GM23338 (cell line): Measurements from ENCODE around the gene CKLF. TPM values are rescaled to one million over a fixed set of nuclear protein-coding genes. Genes with fewer than 3 reads are reported as not detected.

ENCODE experiments used
- ATAC-seq: fragments of 200-7000 bp; cut with Tn5 transposase; 3 replicates; pipeline ENCODE4 v1.9.1; 2020
- DNase-seq: peaks from one replicate; pipeline ENCODE4 v3.0.0-alpha.2; 2015; ENCODE audit warnings: low spot score
- H2AFZ ChIP-seq: fragments of 200-600 bp; sonication (generic); 2 replicates; pipeline ENCODE4 v1.8.0; 2016; ENCODE audit warnings: antibody characterized with exemption, mild to moderate bottlenecking, moderate library complexity
- H3F3A ChIP-seq: fragments of 200-600 bp; sonication (generic); replicated peaks from 2 replicates; pipeline ENCODE4 v1.8.0; 2017; ENCODE audit warnings: antibody characterized with exemption, mixed run types, low read depth
- H3K27ac ChIP-seq: fragments of 200-600 bp; sonication (generic); 2 replicates; pipeline ENCODE4 v1.6.1; 2016; ENCODE audit warnings: low read depth
- H3K27me3 ChIP-seq: fragments of 200-600 bp; sonication (generic); 2 replicates; pipeline ENCODE4 v1.8.0; 2016; ENCODE audit warnings: mild to moderate bottlenecking, mixed run types, moderate library complexity; ENCODE audit not compliant: insufficient read depth
- H3K36me3 ChIP-seq: fragments of 200-600 bp; sonication (generic); 2 replicates; pipeline ENCODE4 v1.8.0; 2016; ENCODE audit warnings: mild to moderate bottlenecking; ENCODE audit not compliant: insufficient read depth
- H3K4me1 ChIP-seq: fragments of 200-600 bp; sonication (generic); 2 replicates; pipeline ENCODE4 v1.8.0; 2016; ENCODE audit warnings: mild to moderate bottlenecking, moderate library complexity; ENCODE audit not compliant: insufficient read depth
- H3K4me2 ChIP-seq: fragments of 200-600 bp; sonication (generic); 2 replicates; pipeline ENCODE4 v1.7.1; 2017; ENCODE audit warnings: mixed run types
- H3K4me3 ChIP-seq: fragments of 200-600 bp; sonication (generic); 2 replicates; pipeline ENCODE4 v1.6.1; 2016; ENCODE audit warnings: mixed run types
- H3K79me2 ChIP-seq: fragments of 200-600 bp; sonication (generic); replicated peaks from 2 replicates; pipeline ENCODE4 v1.8.0; 2017; ENCODE audit warnings: mild to moderate bottlenecking; ENCODE audit not compliant: insufficient read depth
- H3K9me2 ChIP-seq: fragments of 200-600 bp; sonication (generic); 2 replicates; pipeline ENCODE4 v1.8.0; 2017; ENCODE audit not compliant: insufficient read depth
- H4K20me1 ChIP-seq: fragments of 200-600 bp; sonication (generic); replicated peaks from 2 replicates; pipeline ENCODE4 v1.8.0; 2017; ENCODE audit warnings: mild to moderate bottlenecking; ENCODE audit not compliant: insufficient read depth
- H3K27ac Mint-ChIP-seq: 2 replicates; pipeline ENCODE4 v1.8.0; 2020; ENCODE audit warnings: inconsistent platforms, mild to moderate bottlenecking, moderate library complexity, mixed read lengths
- H3K27me3 Mint-ChIP-seq: 3 replicates; pipeline ENCODE4 v1.8.0; 2022; ENCODE audit warnings: low read depth, mild to moderate bottlenecking, moderate library complexity, mixed read lengths, inconsistent platforms; ENCODE audit not compliant: insufficient read depth, poor library complexity
- H3K36me3 Mint-ChIP-seq: 3 replicates; pipeline ENCODE4 v1.8.0; 2021; ENCODE audit warnings: low read depth, mild to moderate bottlenecking, inconsistent platforms, moderate library complexity, mixed read lengths
- H3K4me1 Mint-ChIP-seq: 3 replicates; pipeline ENCODE4 v1.8.0; 2020; ENCODE audit warnings: mild to moderate bottlenecking, inconsistent platforms, mixed read lengths
- H3K4me3 Mint-ChIP-seq: 3 replicates; pipeline ENCODE4 v1.8.0; 2021; ENCODE audit warnings: moderate library complexity, mild to moderate bottlenecking, inconsistent platforms, mixed read lengths
- H3K9me3 Mint-ChIP-seq: 3 replicates; pipeline ENCODE4 v1.8.0; 2020; ENCODE audit warnings: moderate library complexity, mild to moderate bottlenecking, inconsistent platforms, mixed read lengths
- ETS1 ChIP-seq: IDR thresholded peaks from 2 replicates; pipeline ENCODE4 v1.6.1; 2016; ENCODE audit warnings: antibody characterized with exemption
- REST ChIP-seq: IDR thresholded peaks from one replicate; pipeline ENCODE4 v1.6.1; 2018; ENCODE audit warnings: antibody characterized with exemption; ENCODE audit not compliant: unreplicated experiment
- polyA plus RNA-seq: library from polyadenylated mRNA; unstranded; fragments of >200 nt; fragmentation: Nextera tagmentation; extraction: Ambion mirVana; gene quantifications from 2 replicates; pipeline ENCODE4 v1.2.1, GENCODE V29; 2016
- total RNA-seq: library from RNA; depleted of rRNA; stranded (reverse); fragments of >200 nt; shearing (Covaris generic); gene quantifications from 2 replicates; pipeline ENCODE4 v1.2.3, GENCODE V29; 2014
- TF ChIP-seq, protein P1 (sequence below), 2 experiments: fragments of 200-600 bp in 1 of 2; sonication (generic) in 1 of 2; conservative IDR thresholded peaks; 2 replicates each; pipeline versions ENCODE4 v1.5.1 to v1.6.1; 2016 to 2017; ENCODE audit warnings: antibody characterized with exemption in 2 of 2, low read depth in 2 of 2, mild to moderate bottlenecking in 2 of 2, moderate library complexity in 1 of 2

Gene CKLF
- total and polyA plus RNA-seq, 2 experiments from 2014 or later = 25.5 to 60.0 TPM

- no peak overlapping the region for H3K4me3 Mint-ChIP-seq
- peaks cover 22% of the 10 kb centered on the region for H3K4me1 Mint-ChIP-seq
- H3K27me3 Mint-ChIP-seq = peaks cover 20% of the 10 kb centered on the region
- TF ChIP-seq REST (no peak), ETS1 (no peak)
- TF ChIP-seq, protein P1, sequence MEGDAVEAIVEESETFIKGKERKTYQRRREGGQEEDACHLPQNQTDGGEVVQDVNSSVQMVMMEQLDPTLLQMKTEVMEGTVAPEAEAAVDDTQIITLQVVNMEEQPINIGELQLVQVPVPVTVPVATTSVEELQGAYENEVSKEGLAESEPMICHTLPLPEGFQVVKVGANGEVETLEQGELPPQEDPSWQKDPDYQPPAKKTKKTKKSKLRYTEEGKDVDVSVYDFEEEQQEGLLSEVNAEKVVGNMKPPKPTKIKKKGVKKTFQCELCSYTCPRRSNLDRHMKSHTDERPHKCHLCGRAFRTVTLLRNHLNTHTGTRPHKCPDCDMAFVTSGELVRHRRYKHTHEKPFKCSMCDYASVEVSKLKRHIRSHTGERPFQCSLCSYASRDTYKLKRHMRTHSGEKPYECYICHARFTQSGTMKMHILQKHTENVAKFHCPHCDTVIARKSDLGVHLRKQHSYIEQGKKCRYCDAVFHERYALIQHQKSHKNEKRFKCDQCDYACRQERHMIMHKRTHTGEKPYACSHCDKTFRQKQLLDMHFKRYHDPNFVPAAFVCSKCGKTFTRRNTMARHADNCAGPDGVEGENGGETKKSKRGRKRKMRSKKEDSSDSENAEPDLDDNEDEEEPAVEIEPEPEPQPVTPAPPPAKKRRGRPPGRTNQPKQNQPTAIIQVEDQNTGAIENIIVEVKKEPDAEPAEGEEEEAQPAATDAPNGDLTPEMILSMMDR (conservative IDR thresholded peaks at IDR 0.05; ENCODE audit: low read depth in 2 of 2) = no peak
- Histone ChIP-seq H3K4me3 (no peak overlapping the region), H2AFZ (no peak overlapping the region), H3K79me2 (no peaks in the 10 kb centered on the region), H3K9me2 (no peaks in the 10 kb centered on the region), H3K4me2 (no peak overlapping the region), H3K27me3 (peaks cover 6% of the 10 kb centered on the region; the same call in 1 of the 2 replicates), H4K20me1 (no peaks in the 10 kb centered on the region), H3K4me1 (peaks cover 13% of the 10 kb centered on the region), H3K27ac (no peak overlapping the region), H3K36me3 (no peaks in the 10 kb centered on the region), H3F3A (peaks cover 20% of the 10 kb centered on the region; the same call in 1 of the 2 replicates)
- H3K27ac Mint-ChIP-seq = no peak overlapping the region
- H3K36me3 Mint-ChIP-seq = peaks cover under 1% of the 10 kb centered on the region; the same call in 2 of the 3 replicates
- DNase-seq (no peak), ATAC-seq (no peak)
- H3K9me3 Mint-ChIP-seq = peaks cover 4% of the 10 kb centered on the region; the same call in 2 of the 3 replicates
Observed at GRCh38 chr16:66547101-66547989, 5.0 kb upstream of the CKLF start.

DNA sequence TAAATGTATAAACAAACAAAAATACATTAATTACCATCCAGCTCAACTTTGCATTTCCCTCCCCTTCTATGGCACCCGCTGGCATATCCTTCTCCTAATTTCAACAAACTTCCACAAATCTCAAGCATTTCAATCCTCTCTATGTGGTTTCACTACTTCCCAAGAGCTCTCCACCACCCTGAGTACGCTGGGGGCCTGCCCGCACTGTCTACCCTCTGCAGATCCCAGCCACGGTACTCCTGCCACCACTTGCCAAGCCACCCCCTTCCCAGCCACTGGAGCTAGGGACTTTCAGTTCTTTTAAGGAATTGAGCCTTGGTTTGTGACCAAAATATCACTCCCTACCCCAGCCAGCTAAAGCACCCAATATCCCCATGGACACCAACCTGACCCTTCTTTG, 4.3 kb upstream of the CKLF start:
- peaks cover 28% of the 10 kb centered on the region for H3K27me3 Mint-ChIP-seq
- H3K27ac ChIP-seq = no peak overlapping the region
- TF ChIP-seq, protein P1 (conservative IDR thresholded peaks at IDR 0.05; ENCODE audit: low read depth in 2 of 2) = no peak

More for the DNA sequence above, 4.3 kb upstream of the CKLF start:
- H2AFZ ChIP-seq = no peak overlapping the region
- no peaks in the 10 kb centered on the region; the same call in 1 of the 2 replicates for H3K79me2 ChIP-seq
- H4K20me1 ChIP-seq = no peaks in the 10 kb centered on the region
- peaks cover 11% of the 10 kb centered on the region for H3K4me1 ChIP-seq
- no peak for ATAC-seq
- peaks cover 10% of the 10 kb centered on the region; the same call in 2 of the 3 replicates for H3K9me3 Mint-ChIP-seq
- H3K27me3 ChIP-seq = peaks cover 11% of the 10 kb centered on the region
- no peak overlapping the region for H3K4me3 Mint-ChIP-seq
- H3K36me3 ChIP-seq = no peaks in the 10 kb centered on the region
- no peak overlapping the region for H3K4me3 ChIP-seq
- H3K4me2 ChIP-seq = no peak overlapping the region
- H3F3A ChIP-seq = peaks cover 20% of the 10 kb centered on the region; the same call in 1 of the 2 replicates
- DNase-seq = no peak
- H3K27ac Mint-ChIP-seq = no peak overlapping the region; the same call in 1 of the 2 replicates
- peaks cover 3% of the 10 kb centered on the region; the same call in 2 of the 3 replicates for H3K36me3 Mint-ChIP-seq
- peaks cover 21% of the 10 kb centered on the region for H3K4me1 Mint-ChIP-seq
- H3K9me2 ChIP-seq = 0 out of 2 replicates have a peak, but pooled peaks cover 3% of the 10 kb centered on the region
